Mucosa of gallbladder (tissue), 1 donor: Measurements from ENCODE around the gene CRIM1. TPM values are rescaled to one million over a fixed set of nuclear protein-coding genes. Genes with fewer than 3 reads are reported as not detected.
A peak's percentile ranks its signal among the peaks of the same experiment; 100 is the strongest.

ENCODE experiments used
- DNase-seq: peaks from one replicate; pipeline ENCODE4 v3.0.0-alpha.2; 2020; ENCODE audit warnings: low spot score
- total RNA-seq: library from RNA; stranded (reverse); gene quantifications from one replicate; pipeline ENCODE4 v1.2.1, GENCODE V29; 2021
- donor health status: DM: no; HTN: no; CAD: no.

Gene CRIM1
- total RNA-seq, 1 donor from 2014 or later = 153 TPM

DNA sequence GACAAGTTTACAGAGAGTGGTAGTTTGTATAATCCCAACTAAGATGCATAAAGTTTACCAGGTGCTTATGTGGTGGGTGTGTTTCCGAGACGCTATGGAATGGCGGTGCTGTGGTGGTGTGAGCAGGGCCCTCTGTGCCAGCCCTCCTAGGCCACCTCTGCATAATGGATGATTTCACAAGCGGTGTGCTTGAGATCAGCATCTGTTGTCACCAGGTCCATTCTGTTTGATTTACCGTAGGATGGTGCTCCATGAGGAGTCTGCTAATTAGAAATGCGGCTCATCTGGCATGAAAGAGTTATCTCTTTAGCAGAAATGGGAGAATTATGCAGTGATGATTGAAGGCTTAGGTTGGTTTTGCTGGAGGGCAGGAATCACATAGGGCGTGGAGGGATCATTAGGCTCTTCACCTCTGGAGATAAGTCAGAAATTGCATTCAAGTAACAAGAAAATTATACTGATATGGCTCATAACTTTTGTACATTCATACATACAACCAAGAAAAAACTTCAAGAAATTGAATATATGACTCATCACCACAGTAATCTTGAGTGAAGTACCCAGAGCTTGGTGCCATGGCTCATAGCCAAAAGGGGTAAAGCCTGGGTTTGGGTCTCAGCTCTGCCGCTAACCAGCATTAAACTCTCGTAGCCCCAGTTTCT is 41.4 kb downstream of the CRIM1 start:
- no peak for DNase-seq

- peak; percentile 57 for DNase-seq
Measured at GRCh38 chr2:36397728-36398413, 42.3 kb downstream of the CRIM1 start.

GRCh38 chr2:36399050-36399449 is 43.5 kb downstream of the CRIM1 start:
- no peak for DNase-seq

DNA sequence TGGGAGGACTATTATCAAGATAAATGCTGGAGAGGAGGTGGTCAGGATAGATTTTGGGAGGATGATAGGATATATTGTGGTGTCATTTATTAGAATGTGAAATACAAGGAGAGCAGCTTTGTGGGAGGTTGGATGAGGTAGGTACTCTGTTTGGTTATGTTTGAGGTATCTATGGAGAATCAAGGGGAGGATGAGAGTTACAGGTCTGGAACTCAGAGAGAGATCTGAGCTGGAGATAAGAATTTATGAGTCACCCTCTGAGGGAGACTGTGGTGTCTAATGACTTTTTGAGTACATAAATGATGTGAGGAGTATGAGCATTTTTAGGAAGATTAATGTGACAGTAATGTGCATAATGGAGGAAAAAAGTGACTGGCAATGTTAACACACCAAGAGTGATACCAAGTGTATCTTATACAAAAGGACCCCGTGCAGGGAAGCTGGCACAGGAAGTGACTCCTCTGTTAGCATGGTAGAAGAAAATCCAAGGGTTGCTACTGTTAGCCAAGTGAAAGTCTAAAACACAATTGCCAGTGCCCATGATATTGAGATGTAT is 48.2 kb downstream of the CRIM1 start:
- DNase-seq = no peak

GRCh38 chr2:36404318-36404717 is 48.7 kb downstream of the CRIM1 start:
- DNase-seq = no peak

DNA sequence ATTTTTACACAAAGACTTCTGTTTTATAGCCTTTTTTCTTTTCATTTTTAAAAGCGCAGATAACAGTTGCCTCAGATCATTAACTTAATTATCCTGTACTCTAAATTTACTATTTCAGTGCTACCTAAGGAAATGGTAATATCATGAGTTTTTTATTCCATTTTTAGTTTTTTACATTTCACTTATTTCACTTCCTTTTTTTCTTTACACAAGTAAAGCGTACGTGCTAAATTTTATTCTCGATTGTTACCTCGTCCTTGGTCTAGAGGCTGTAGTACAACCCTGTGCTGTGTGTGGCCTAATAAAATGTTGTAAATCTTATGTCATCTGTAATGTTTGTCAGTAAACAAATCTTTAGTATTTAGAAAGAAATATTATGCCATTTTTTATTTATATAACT is 49.2 kb downstream of the CRIM1 start:
- no peak for DNase-seq

GRCh38 chr2:36405183-36405582 is 49.6 kb downstream of the CRIM1 start:
- no peak for DNase-seq

GRCh38 chr2:36406296-36406695 is 50.7 kb downstream of the CRIM1 start:
- no peak for DNase-seq

GRCh38 chr2:36407413-36407812 is 51.8 kb downstream of the CRIM1 start:
- no peak for DNase-seq

DNA sequence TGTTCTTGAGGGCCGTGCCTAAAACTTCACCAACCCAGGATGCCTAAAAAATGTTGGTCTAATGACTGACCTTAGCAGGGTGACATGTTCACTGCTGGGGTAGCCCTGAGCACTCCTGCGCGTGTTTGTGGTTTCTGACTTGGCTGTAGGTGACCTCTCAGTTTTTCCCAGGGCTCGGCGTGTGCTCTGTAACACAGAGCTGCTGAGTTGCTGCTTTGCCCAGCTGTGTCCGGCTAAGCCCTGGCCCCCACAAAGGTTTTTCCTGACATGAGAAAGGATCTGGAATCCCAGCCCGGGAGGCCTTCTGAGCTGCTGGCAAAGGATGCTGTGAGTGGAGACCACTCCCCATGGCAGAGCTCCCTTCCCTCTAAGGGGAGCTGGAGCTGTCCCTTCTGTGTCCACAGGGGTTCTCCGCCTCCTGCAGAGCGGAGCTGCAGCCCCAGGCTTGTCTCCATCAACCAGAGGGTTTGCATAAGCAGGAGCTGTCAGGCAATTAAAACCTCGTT is 52.7 kb downstream of the CRIM1 start:
- no peak for DNase-seq

DNA sequence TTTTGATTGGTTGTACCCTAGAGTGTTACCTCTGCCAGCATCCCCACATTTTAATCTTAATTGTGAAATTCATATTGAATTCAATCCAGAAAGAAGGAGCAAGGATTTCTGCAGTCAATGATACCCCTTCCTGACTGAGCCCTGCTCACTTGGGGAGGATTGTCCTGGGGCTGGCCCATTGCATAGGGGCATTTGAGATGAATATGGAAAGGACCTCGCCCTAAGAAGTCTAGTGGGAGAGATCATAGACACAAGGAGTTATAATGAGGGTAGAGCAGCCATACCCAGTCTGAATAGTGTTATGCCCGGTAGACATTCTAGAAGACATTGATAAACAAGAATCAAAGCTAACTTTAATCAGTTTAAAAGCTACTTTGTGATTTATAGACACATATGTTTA is 53.8 kb downstream of the CRIM1 start:
- no peak for DNase-seq

DNA sequence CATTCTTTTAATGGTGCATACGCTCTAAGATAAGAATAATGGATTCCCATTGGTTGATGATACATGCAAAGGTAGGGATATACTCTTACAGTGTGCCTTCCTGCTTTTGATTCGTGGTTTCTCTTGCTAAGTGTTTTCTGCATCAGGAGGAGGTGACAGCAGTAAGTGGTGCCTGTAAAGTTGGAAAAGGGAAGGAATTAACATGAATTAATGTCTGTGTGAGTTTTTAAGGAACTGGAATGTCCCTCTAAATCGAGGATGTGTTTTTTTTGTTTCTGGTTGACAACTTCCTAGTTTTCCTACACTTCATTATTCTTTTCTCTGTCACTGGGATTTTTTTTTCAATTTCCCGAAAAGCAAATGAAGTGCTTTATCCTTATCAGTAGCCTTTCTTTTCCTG is 54.4 kb downstream of the CRIM1 start:
- DNase-seq = no peak

DNA sequence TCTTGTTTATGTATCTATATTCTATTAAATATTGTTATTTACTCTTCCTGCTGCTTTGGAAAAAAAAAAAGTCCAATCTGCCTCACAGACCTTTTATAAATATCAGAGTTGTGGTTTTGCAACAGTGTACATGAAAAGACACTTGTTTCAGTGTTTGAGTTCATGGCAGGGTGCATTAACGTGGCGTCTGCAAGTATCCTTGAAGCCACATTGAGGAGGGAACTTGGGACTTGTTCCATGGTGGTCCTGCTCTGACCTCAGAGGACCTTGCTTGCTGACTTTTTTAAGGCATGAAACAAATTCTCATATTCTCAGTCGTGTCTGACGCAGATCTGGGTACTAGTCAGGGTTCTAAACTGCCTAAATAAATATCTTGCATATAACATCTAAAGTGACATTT is 55.1 kb downstream of the CRIM1 start:
- no peak for DNase-seq

GRCh38 chr2:36411962-36412444 is 56.4 kb downstream of the CRIM1 start:
- DNase-seq = no peak

DNA sequence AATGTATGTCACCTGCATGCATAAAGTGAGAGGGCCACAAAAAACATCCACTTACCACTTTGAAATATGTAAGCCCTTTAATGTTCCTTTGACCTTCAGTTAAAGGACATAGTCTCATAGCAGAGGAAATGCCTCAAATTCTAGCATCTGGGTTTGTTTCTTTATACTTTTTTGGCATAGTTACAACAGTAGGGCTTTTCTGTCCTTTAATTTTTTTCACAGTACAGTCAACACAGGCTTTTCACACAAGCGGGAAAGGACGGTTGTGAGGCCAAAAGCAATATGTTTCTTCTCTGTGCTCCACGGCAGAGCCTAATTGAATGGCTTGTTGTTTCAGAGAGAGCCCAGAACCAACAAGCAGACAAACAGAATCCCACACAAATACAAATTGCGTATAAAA is 57.6 kb downstream of the CRIM1 start:
- no peak for DNase-seq

- DNase-seq = no peak
Measured at GRCh38 chr2:36414307-36414706, 58.7 kb downstream of the CRIM1 start.

DNA sequence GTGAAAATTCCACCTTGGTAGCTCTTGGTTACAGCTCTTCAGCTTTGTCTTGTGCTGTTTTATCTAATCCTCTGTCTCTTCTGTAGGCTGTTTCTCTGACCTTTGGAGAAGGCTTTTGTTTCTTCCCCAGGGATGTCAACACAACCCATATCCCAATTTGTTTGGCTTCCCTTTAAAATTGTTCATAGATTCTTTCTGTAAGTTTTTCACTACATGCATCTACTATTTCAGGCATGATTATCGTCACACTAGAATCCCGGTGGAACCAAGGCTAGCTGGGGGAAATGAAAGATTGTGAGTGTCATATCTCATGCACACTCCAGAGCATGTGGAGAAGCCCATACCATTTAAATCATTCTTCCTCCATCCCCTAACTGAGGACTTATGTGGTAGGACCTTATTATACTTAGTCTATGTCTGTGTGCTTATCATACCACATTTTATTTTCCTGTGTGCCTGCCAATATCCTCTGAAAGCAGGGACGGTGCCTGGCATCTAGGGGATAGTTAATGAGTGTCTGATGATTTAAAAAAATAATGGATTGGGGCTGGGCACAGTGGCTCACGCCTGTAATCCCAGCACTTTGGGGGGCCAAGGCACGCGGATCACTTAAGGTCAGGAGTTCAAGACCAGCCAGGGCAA is 59.9 kb downstream of the CRIM1 start:
- DNase-seq = no peak

GRCh38 chr2:36416370-36417165 is 61.0 kb downstream of the CRIM1 start:
- DNase-seq = no peak

GRCh38 chr2:36420569-36421181 is 65.1 kb downstream of the CRIM1 start:
- no peak for DNase-seq

- no peak for DNase-seq
Measured at GRCh38 chr2:36421379-36421778, 65.8 kb downstream of the CRIM1 start.

DNA sequence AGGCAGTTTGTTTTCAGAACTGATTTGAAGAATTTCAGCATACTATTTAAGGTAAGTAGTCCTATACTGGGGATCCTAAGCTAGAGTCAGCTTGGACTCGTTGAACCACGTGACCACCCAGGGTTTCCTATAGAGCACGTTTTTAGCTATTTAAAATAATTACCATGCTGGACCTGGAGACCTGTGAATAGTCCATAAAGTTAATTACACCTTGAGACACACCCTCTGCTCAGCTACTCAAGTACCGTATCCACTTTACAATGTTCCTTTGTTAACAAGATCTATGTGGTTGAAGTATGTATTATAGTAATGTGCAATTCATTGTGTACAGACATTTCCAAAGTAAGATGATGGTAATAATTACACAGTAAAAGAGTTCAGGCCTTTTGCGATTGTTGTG is 67.6 kb downstream of the CRIM1 start:
- no peak for DNase-seq
